Activated CD4-positive, alpha-beta T cell treated with anti-CD3 and anti-CD28 coated beads for 4 hours (primary cell): ENCODE results near the gene CDK2AP2.
"Not testable (repeated sequence)": the region's sequence is repeated elsewhere in the genome, so short reads cannot be mapped to it uniquely, and the experiment has no call there.

Experiments
- DNase-seq, 2 donors: peaks; one replicate each; pipeline ENCODE4 v3.0.0-alpha.2; 2020

CDK2AP2 gene

DNA sequence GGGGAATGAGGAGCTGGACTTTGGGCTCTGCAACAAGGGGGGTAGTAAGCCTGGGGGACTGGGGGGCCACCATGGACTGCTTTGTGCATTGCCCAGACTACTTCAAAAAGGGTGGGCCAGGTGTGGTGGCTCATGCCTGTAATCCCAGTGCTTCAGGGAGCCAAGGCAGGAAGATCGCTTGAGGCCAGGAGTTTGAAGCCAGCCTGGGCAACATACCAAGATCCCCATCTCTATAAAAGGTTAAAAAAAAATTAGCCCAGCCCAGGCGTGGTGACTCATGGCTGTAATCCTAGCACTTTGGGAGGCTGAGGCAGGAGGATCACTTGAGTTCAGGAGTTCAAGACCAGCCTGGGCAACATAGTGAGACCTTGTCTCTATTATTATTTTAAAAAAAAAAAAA, 42.4 kb downstream of the CDK2AP2 start:
- DNase-seq = not testable (repeated sequence)

DNA sequence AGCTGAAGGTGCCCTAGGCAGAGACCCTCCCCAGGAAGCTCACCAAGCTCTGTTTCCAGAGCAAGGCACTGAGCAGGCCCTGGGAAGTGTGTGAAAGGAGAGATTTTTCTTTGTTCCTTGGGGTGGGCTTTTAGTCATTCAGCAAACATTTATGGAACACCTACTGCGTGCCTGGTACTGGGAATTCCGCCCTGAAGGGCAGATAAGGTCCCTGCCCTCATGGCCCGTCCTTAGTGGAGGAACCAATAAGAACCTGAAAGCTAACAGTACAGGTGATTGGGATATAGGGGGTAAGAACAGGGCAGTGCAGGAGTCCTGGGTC, 42.8 kb downstream of the CDK2AP2 start:
- DNase-seq = no peak

DNA sequence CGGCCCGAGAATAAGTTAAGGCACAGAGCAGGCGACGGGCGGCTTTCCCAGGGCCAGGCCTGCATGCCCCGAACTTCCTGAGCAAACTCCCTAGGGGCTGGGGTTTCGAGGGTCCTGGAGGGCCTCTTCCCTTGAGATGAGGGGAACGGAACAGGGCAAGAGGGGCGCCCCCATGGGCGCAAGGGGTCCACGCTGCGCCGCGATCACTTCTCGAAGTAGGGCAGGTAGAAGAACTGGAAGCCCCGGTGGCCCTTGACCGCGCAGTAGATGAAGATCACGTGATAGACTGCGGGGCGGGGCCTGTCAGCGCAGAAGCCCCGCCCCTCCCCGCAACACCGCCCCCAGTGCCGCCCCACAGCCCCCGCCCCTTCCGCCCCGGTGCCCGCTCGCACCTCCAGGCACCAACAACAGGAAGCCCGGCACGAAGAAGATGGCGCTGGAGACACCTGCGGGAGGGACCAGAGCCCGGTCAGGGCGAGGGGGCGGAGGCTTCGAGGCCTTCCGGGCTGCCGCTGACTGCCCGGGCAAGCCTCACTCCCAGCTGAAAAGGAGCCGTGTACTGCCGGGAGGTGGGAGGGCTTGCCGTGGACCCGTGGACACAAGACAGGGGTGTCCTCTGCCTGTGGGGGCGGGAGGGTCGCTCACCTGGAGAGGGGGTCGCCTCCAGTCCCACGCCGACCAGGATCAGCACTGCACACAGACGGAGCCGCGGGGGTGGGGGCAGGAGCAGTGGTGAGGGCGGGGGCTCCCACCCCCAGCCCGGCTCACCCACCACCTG, 43.4 kb downstream of the CDK2AP2 start:
- DNase-seq = peak; percentile 86 to 92

DNA sequence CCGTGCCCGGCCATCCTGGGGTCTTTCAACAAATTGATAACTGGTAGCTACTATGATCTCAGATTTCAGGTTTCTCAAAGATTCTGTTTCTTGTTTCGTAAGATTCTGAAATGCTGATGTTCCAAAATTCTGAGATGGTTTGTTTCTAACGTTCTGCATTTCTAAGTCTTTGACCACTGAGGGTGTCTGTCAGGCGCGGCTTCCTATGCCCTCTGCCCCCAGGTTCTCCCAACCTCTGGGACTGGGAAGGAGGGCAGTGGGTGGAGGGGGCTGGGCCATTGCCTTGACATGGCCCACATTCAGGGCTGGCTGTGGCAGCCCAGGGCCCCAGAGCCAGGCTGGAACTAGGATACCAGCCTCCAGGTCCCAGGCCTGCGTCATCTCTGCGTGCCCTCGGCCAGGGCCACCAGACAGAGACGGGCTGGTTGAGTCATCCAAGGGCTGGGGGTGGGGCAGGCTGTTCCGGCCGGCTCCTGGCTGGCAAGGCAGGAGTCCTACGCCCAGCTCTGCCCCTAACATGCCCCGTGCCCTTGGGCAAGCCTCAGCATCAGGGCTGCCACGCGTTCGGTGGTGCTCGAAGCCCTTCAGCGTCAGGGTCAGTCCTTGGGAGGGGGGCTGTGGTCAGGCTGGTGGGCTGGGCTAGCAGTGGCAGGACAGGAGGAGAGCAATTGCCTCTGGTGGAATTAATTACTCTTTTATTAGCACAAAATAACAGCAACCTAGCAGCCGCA, 44.1 kb downstream of the CDK2AP2 start:
- DNase-seq = no peak

DNA sequence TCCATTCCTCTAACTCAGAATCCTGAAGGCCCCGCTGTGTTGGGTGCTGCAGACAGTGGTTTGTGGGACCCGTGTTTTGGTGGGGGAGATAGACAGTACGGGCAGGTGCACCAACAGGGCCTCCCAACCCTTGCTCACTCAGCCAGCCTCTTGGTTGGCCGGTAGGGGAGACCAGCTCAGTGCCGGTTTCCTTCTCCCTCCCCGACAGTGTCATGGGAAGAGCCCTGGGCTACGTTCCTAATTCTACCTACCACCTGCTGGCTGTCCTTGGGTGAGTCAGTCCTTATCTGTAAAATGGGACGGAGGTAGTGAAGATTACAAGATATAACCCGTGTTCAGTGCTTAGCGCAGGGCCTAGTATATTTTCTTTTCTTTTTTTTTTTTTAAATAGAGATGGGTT, 44.8 kb downstream of the CDK2AP2 start:
- DNase-seq = no peak

DNA sequence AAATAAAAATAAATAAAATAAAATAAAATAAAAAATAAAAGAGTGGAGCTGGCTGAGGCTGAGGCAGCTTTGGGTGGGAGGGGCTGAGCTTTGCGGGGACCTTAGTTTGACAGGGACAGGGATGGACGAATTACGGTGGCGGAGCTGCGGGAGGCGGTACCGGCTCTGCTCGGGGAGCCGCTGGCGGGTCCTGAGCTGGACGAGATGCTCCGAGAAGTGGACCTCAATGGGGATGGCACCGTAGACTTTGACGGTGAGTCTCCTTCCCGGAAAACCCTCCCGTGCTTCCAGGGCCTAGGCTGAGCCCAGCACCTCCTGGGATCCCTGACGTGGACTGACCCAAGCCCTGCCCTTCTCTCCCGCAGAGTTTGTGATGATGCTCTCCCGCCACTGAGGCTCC, 49.7 kb downstream of the CDK2AP2 start:
- DNase-seq = no peak

DNA sequence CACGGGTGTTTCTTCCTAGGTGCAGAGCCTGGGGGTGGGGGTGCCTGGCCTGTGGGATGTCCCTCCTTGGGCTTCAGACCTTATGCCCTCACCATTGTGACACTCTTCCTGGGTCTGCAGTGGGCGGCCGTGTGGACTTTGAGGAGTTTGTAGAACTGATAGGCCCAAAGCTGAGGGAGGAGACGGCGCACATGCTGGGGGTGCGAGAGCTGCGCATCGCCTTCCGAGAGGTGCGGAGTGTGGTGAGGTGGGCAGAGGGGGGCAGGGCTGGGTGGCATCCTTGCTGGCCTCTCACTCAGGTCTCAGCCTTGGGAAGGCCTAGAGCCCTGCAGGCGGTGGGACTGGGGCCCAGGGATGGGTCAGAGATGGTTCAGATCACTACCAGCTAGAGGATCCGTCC, 50.5 kb downstream of the CDK2AP2 start:
- no peak for DNase-seq
